Vagina (tissue), 2 donors: ENCODE data around the gene RPS4Y1.

Experiments used
- CTCF ChIP-seq, 3 experiments: fragments of 450-650 bp in 2 of 3; fragments of 200-600 bp in 1 of 3; sonication (generic) in 1 of 3; IDR thresholded peaks; one replicate each; pipeline ENCODE4 v1.5.1; 2017 to 2019; ENCODE audit warnings: antibody characterized with exemption in 3 of 3, mild to moderate bottlenecking in 2 of 3, moderate library complexity in 2 of 3
- POLR2A ChIP-seq, 2 donors: fragments of 450-650 bp; IDR thresholded peaks; one replicate each; pipeline ENCODE4 v1.6.1; 2017; ENCODE audit warnings: antibody characterized with exemption in 2 of 2, mild to moderate bottlenecking in 2 of 2, moderate library complexity in 2 of 2

- TF ChIP-seq CTCF (IDR thresholded peaks at IDR 0.05) = no peak
- no peak for TF ChIP-seq POLR2A (IDR thresholded peaks at IDR 0.05)
These were observed 6.2 kb upstream of the RPS4Y1 start for GRCh38 chrY:2835230-2835629.
